Smooth muscle cell (in vitro differentiated cells): ENCODE measurements around the gene ATPAF1. TPM values are rescaled to one million over a fixed set of nuclear protein-coding genes. Genes with fewer than 3 reads are reported as not detected.
"Not testable (repeated sequence)": the region's sequence is repeated elsewhere in the genome, so short reads cannot be mapped to it uniquely, and the experiment has no call there.

Experiments used
- DNase-seq: peaks from one replicate; lab custom pipeline; 2025; ENCODE audit not compliant: unreplicated experiment; lab: John Stamatoyannopoulos, UW
- H2AFZ ChIP-seq: fragments of 200-600 bp; sonication (generic); 2 replicates; pipeline ENCODE4 v1.6.0; 2016; ENCODE audit warnings: antibody characterized with exemption, low read depth, mild to moderate bottlenecking
- H3F3A ChIP-seq: fragments of 200-600 bp; sonication (generic); 2 replicates; pipeline ENCODE4 v1.6.0; 2017; ENCODE audit warnings: antibody characterized with exemption, low read depth
- H3K27ac ChIP-seq: fragments of 200-600 bp; sonication (generic); 2 replicates; pipeline ENCODE4 v1.5.1; 2016; ENCODE audit warnings: low read depth, mild to moderate bottlenecking
- H3K27me3 ChIP-seq: fragments of 200-600 bp; sonication (generic); 2 replicates; pipeline ENCODE4 v1.6.1; 2016; ENCODE audit warnings: low read depth, mild to moderate bottlenecking
- H3K36me3 ChIP-seq: fragments of 200-600 bp; sonication (generic); 2 replicates; pipeline ENCODE4 v1.5.1; 2016; ENCODE audit warnings: low read depth
- H3K4me1 ChIP-seq: fragments of 200-600 bp; sonication (generic); 2 replicates; pipeline ENCODE4 v1.5.1; 2016; ENCODE audit warnings: low read depth
- H3K4me2 ChIP-seq: fragments of 200-600 bp; sonication (generic); 2 replicates; pipeline ENCODE4 v1.6.0; 2016; ENCODE audit warnings: mild to moderate bottlenecking
- H3K4me3 ChIP-seq: fragments of 200-600 bp; sonication (generic); 2 replicates; pipeline ENCODE4 v1.5.1; 2016; ENCODE audit warnings: mild to moderate bottlenecking
- H3K79me2 ChIP-seq: fragments of 200-600 bp; sonication (generic); 2 replicates; pipeline ENCODE4 v1.6.0; 2016; ENCODE audit warnings: low read depth, mild to moderate bottlenecking
- H3K9ac ChIP-seq: fragments of 200-600 bp; sonication (generic); 2 replicates; pipeline ENCODE4 v1.6.0; 2016; ENCODE audit warnings: low read depth
- H3K9me3 ChIP-seq: fragments of 200-600 bp; sonication (generic); replicated peaks from 2 replicates; pipeline ENCODE4 v1.5.1; 2016; ENCODE audit warnings: low read depth
- H4K20me1 ChIP-seq: fragments of 200-600 bp; sonication (generic); 2 replicates; pipeline ENCODE4 v1.6.0; 2016; ENCODE audit warnings: low read depth
- WGBS: methylation state at CpG from one replicate; pipeline ENCODE4 v1.1.7; 2016; ENCODE audit warnings: low lambda C conversion rate; 5-methylcytosine and 5-hydroxymethylcytosine counted together
- polyA plus RNA-seq: library from polyadenylated mRNA; unstranded; fragments of >200 nt; fragmentation: Nextera tagmentation; extraction: Ambion mirVana; gene quantifications from 2 replicates; pipeline ENCODE4 v1.2.1, GENCODE V29; 2016
- total RNA-seq: library from RNA; depleted of rRNA; stranded (reverse); fragments of >200 nt; gene quantifications from 2 replicates; pipeline ENCODE4 v1.2.3, GENCODE V29; 2014
- TF ChIP-seq, protein P1 (sequence below): fragments of 200-600 bp; sonication (generic); IDR thresholded peaks from 2 replicates; pipeline ENCODE4 v1.5.1; 2017; ENCODE audit warnings: borderline replicate concordance, mild to moderate bottlenecking, antibody characterized with exemption; ENCODE audit not compliant: insufficient read depth, poor library complexity, severe bottlenecking

Gene ATPAF1
- total and polyA plus RNA-seq, 2 experiments from 2014 or later, result 22.2 to 31.2 TPM

GRCh38 chr1:46671554-46671953 is 3.4 kb upstream of the ATPAF1 start, which contains the start of gene TEX38:
TSS of gene TEX38 (plus strand) at chr1:46671854. CDS start at chr1:46671935, 81 bp downstream.
- DNase-seq, result no peak
- Histone ChIP-seq H3K27ac (no peak within 1 kb of the TSS), H3K36me3 (no peaks in the 10 kb centered on the region), H3F3A (peaks cover 10% of the 10 kb centered on the region), H3K79me2 (no peaks in the 10 kb centered on the region), H3K4me1 (peaks cover 14% of the 10 kb centered on the region), H4K20me1 (no peaks in the 10 kb centered on the region), H3K9ac (no peak within 1 kb of the TSS), H2AFZ (no peak within 1 kb of the TSS), H3K9me3 (no peaks in the 10 kb centered on the region), H3K27me3 (no peaks in the 10 kb centered on the region), H3K4me2 (no peak within 1 kb of the TSS), H3K4me3 (no peak within 1 kb of the TSS)
- TF ChIP-seq, protein P1, sequence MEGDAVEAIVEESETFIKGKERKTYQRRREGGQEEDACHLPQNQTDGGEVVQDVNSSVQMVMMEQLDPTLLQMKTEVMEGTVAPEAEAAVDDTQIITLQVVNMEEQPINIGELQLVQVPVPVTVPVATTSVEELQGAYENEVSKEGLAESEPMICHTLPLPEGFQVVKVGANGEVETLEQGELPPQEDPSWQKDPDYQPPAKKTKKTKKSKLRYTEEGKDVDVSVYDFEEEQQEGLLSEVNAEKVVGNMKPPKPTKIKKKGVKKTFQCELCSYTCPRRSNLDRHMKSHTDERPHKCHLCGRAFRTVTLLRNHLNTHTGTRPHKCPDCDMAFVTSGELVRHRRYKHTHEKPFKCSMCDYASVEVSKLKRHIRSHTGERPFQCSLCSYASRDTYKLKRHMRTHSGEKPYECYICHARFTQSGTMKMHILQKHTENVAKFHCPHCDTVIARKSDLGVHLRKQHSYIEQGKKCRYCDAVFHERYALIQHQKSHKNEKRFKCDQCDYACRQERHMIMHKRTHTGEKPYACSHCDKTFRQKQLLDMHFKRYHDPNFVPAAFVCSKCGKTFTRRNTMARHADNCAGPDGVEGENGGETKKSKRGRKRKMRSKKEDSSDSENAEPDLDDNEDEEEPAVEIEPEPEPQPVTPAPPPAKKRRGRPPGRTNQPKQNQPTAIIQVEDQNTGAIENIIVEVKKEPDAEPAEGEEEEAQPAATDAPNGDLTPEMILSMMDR, result no peak
- WGBS, result 94% methylated on average over 3 of the region's 3 CpGs

DNA sequence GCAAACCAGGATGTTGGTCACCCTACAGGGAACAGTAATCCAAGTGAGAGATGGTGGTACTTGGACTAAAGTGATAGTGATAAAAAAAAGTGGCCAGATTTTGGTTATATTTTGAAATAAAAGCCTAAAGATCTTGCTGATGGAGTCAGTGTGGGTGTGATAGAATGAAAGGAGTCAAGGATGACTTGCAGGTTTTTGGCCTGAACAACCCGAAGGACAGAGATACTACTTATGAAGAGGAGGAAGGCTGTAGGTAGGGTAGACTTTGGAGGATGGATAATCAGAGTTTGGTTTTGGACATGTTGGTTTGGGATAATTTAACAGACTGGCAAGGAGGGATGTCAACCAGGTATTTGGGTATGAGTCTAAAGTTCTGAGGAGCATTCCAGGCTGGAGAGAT is 2.0 kb upstream of the ATPAF1 start:
- Histone ChIP-seq H3K4me2 (no peak overlapping the region), H3K4me1 (peaks cover 14% of the 10 kb centered on the region), H3K27me3 (no peaks in the 10 kb centered on the region), H2AFZ (no peak overlapping the region), H4K20me1 (no peaks in the 10 kb centered on the region), H3K36me3 (peaks cover 2% of the 10 kb centered on the region), H3K4me3 (no peak overlapping the region), H3K27ac (no peak overlapping the region), H3K9ac (no peak overlapping the region), H3K79me2 (no peaks in the 10 kb centered on the region), H3F3A (peaks cover 10% of the 10 kb centered on the region), H3K9me3 (no peaks in the 10 kb centered on the region)
- no peak for DNase-seq
- WGBS, result 98% methylated on average over 1 of the region's 1 CpG
- TF ChIP-seq, protein P1, result no peak

GRCh38 chr1:46665983-46666382 is 2.2 kb downstream of the ATPAF1 start:
- H3K36me3 ChIP-seq, result peaks cover 8% of the 10 kb centered on the region
- WGBS, result 81% methylated on average over 2 of the region's 2 CpGs
- no peak for DNase-seq

DNA sequence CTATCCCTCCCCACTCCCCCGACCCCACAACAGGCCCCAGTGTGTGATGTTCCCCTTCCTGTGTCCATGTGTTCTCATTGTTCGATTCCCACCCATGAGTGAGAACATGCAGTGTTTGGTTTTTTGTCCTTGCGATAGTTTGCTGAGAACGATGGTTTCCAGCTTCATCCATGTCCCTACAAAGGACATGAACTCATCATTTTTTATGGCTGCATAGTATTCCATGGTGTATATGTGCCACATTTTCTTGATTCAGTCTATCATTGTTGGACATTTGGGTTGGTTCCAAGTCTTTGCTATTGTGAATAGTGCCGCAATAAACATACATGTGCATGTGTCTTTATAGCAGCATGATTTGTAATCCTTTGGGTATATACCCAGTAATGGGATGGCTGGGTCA is 5.2 kb downstream of the ATPAF1 start:
- not testable (repeated sequence) for H3K27ac ChIP-seq, H3F3A ChIP-seq, H3K79me2 ChIP-seq, H2AFZ ChIP-seq, DNase-seq, H3K4me3 ChIP-seq, H3K9ac ChIP-seq, H4K20me1 ChIP-seq, H3K27me3 ChIP-seq, H3K36me3 ChIP-seq, H3K9me3 ChIP-seq, H3K4me1 ChIP-seq, H3K4me2 ChIP-seq
- WGBS, result 89% methylated on average over 5 of the region's 5 CpGs

More at GRCh38 chr1:46665983-46666382, 2.2 kb downstream of the ATPAF1 start:
- Histone ChIP-seq H3K9me3 (no peaks in the 10 kb centered on the region), H3K79me2 (no peaks in the 10 kb centered on the region), H3F3A (peaks cover 10% of the 10 kb centered on the region), H4K20me1 (no peaks in the 10 kb centered on the region), H3K4me1 (peaks cover 14% of the 10 kb centered on the region), H3K27ac (no peak overlapping the region), H2AFZ (no peak overlapping the region), H3K9ac (no peak overlapping the region), H3K27me3 (no peaks in the 10 kb centered on the region), H3K4me2 (no peak overlapping the region), H3K4me3 (no peak overlapping the region)
- TF ChIP-seq, protein P1, result no peak

DNA sequence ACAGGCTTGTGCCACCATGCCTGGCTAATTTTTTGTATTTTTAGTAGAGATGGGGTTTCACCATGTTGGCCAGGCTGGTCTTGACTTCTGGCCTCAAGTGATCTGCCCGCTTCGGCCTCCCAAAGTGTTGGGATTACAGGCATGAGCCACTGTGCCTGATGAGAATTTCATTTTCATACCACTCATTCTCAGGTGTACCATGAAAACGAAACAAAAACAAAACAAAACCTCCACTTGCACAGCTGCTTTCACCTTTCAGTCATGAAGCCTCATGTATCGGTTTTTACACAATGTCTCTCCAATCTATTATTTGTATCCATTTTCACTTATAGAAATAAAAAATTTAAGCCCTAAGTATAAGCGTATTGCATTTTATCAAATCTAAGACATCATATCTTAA is 8.0 kb downstream of the ATPAF1 start:
- not testable (repeated sequence) for H3K4me1 ChIP-seq, H3K4me2 ChIP-seq, H3K79me2 ChIP-seq, H3K9ac ChIP-seq, H3K9me3 ChIP-seq, DNase-seq, H3K27ac ChIP-seq, H4K20me1 ChIP-seq, H3F3A ChIP-seq, H3K27me3 ChIP-seq, H2AFZ ChIP-seq, H3K4me3 ChIP-seq
- H3K36me3 ChIP-seq, result peaks cover 13% of the 10 kb centered on the region
- WGBS, result 95% methylated on average over 5 of the region's 5 CpGs
